GM20431 (cell line): ENCODE data around the gene CHPT1.
"Not testable (repeated sequence)": the region's sequence is repeated elsewhere in the genome, so short reads cannot be mapped to it uniquely, and the experiment has no call there.

Experiments
- in situ Hi-C: fragments of 300-500 bp; cut with MseI, MboI; formaldehyde crosslinking; loops from one replicate; pipeline ENCODE4 v1.15.0; 2020; ENCODE audit warnings: low sequenced_read_pairs; ENCODE audit not compliant: unreplicated experiment

CHPT1 gene

GRCh38 chr12:101714877-101715444, 17.5 kb downstream of the CHPT1 start:
- in situ Hi-C loops = no loop called here

- in situ Hi-C loops = no loop called here
Observed at GRCh38 chr12:101719566-101719965, 22.1 kb downstream of the CHPT1 start.

DNA sequence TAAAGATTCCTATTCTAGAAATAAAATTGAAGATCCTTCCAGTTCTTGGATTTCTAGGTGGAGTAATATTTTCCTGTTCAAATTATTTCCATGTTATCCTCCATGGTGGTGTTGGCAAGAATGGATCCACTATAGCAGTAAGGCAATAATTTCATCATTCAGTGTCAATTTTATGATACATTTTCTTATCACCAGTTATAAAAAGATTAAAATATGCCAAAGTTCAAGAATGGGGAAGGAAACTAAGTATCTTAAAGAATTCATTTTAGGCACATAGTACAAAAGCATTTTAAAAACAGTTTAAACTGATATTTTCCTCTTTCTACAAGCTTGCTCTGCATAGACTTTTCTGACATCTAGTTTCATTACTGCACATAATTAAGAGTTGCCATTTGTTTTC, 22.7 kb downstream of the CHPT1 start:
- in situ Hi-C loops = no loop called here

DNA sequence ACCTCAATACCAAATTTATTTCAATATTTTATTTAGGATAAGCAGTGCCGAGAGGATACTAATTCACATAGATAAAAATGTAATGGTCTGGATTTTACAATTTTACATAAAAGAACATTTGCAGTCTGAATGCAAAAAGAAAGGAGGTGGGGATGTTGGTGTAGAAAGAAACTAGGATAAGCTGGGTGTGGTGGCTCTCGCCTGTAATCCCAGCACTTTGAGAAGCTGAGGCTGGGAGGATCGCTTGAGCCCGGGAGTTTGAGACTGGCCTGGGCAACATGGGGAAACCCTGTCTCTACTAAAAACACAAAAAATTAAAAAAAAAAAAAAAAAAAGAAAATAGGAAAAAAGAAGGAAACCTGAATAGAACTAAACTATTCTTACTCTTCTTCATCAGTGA, 25.0 kb downstream of the CHPT1 start:
- in situ Hi-C loops = no loop called here

DNA sequence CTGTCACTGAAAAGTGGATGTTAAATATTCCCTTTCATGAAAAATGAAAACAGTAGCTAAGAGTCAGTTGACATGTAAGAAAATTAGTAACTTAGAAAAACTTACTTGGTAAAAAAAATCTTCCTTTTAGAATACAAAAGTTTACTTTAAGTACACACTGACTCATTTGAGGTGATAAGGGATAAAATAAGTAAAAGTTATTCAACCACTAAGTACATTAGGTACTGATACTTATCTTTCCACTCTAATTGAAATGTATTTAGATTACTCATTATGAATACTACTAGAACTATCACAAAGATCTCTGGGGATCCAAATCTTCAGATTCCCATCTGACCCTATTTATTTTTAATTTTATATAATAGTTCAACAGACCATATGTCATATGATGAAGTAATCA, 29.7 kb downstream of the CHPT1 start:
- in situ Hi-C loops = no loop called here

GRCh38 chr12:101729842-101730241, 32.4 kb downstream of the CHPT1 start:
- in situ Hi-C loops = no loop called here

DNA sequence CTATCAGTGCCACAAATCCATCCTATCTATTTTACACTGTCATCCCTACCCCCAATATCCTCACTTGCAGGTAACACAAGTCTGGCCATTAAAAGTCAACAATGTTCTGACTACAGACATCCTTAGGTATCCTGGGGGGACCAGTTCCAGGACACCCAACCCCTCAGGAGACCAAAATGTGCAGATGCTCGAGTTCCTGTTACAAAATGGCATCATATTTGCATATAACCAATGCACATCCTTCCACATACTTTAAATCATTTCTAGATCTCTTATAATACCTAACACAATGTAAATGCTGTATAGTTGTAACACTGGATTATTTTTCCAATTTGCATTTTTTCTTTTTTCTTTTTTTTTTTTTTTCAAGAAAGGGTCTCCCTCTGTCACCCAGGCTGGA, 34.9 kb downstream of the CHPT1 start:
- in situ Hi-C loops = no loop called here

DNA sequence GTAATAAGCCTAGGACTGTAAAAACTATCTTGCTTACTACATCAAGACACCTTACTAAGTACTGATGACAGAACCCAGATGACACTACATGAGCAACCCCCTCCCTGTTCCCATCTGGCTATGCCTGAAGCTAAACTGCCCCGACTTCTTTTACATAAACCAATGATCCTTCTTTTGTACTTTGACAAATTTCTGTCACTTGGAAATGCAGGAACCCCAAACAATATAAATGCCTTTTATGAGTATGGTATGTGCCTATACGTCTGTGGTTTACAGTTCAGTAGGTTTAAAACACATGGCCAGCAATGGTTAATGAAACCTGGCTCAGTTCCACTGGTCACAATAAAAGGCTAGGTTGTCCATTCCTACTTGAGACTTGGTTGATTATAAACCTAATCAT, 35.7 kb downstream of the CHPT1 start:
- in situ Hi-C loops = no loop called here

DNA sequence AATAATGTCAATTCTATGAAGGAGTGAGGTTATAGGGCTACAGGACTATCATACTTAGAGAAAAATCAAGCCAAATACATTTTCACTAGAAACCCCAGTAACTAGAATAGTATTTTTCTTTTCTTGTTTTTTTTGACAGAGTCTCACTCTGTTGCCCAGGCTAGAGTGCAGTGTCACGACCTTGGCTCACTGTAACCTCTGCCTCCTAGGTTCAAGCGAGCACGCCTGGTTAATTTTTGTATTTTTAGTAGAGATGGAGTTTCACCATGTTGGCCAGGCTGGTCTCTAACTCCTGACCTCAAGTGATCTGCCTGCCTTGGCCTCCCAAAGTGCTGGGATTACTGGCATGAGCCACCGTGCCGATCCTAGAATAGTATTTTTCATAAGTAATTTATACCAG, 37.0 kb downstream of the CHPT1 start:
- in situ Hi-C loops = not testable (repeated sequence)

DNA sequence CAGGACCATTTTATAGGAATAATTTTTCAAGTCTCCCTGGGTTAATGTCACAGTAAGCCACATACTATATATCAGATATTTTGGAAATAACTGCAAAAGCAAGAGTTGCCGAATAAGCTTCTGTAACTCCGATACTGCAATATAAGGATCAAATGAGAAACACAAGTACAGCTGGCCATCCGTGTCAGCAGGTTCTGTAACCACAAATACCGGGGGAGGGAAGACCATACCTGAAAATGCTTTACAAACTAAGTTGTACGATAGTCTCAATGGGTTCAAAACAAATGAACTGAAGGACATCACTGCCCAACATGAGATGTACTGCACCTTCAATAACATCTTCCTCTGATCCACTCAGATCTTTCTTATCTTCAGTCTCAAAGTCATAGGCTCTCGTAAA, 40.0 kb downstream of the CHPT1 start:
- in situ Hi-C loops = no loop called here

DNA sequence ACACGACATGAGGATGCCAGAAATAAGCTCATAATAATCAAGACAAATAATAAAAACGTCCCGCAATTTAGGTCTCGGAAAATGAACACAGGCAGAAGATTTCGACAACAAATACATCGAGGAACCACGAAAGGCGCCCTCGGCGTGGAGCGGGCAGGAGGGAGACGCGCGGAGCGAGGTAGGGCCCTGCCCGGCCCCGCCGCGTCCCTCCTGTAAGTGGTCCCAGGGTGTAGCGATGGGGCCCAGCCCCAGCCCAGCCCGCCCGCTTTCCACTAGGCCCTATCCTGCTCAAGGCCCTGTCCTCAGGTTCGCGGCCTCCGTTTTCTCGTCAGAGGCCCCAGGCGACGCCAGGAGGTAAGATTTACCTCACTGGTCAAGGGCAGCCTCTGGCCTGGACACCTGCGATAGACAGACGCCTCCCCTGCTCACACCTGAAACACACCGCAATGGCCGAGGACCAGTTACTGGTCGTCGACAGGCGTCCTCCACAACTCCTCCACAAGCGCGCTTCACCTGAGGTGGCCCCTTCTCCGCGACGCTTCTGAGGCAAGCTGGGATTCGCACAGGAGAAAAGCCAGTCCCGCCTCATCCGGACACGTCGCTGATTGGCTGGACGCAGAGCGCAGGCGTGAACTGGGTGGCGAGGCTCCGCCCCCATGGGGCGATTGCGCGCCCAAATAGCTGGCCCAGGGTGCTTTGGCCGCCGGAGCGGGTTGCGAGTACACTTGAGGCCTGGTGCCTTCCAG, 41.7 kb downstream of the CHPT1 start, which contains the start of gene SYCP3:
TSS of gene SYCP3 (minus strand) at position 543 of the 746 bp plus-strand sequence. CDS start 1,527 bp downstream, outside the sequence.
- in situ Hi-C loops = no loop called here

- in situ Hi-C loops = no loop called here
Observed at GRCh38 chr12:101740566-101740965, 43.1 kb downstream of the CHPT1 start.

GRCh38 chr12:101740980-101741379, 43.5 kb downstream of the CHPT1 start:
- in situ Hi-C loops = no loop called here

DNA sequence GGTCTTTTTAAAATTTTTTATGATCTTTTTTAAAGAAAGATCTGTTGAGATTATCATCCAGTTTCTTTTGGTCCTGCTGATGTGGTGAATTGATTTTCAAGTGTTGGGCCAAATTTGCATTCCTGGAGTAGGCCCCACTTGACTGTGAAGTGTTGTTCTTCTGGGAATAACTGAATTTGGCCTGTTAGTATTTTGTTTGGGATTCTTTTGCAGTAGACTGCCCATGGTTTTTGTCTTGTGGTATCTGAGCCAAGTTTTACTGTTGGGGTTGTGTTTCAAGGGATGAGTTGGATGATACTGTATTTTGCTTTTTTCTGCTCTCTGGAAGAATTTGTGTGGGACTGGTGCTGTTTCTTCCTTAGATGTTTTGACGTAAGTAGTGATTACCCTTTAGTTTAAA, 45.8 kb downstream of the CHPT1 start:
- in situ Hi-C loops = no loop called here

DNA sequence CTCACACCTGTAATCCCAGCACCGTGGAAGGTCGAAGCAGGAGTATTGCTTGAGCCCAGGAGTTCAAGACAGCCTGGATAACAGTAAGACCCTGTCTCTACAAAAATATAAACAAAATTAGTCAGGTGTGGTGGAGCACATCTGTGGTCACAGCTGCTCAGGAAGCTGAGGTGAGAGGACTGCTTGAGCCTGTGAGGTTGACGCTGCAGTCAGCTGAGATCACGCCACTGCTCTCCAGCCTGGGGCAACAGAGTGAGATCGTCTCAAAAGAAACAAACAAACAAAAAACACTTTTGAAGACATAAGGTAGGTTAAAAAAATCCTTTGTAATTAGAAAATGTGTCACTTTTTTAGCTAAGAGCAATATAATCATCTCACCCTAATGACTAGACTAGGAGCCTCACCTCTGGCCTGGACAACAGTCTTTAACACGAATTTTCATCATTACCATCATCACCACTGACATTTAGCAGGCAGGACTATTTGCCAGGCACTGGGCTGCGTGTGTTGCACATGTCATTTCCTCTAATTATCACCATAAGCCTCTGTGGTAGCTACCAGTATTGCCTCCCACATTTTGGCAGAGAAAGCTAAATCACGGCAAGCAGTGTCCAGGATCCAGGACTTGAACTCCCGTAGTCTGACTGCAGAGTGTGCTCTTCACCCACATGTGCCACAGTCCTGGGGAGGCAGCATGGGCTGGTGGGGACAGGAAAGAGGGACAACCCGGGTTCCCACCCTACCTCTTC, 46.5 kb downstream of the CHPT1 start:
- in situ Hi-C loops = no loop called here

- in situ Hi-C loops = no loop called here
Observed at GRCh38 chr12:101745481-101745880, 48.0 kb downstream of the CHPT1 start.

GRCh38 chr12:101746196-101746595, 48.8 kb downstream of the CHPT1 start:
- in situ Hi-C loops = no loop called here

DNA sequence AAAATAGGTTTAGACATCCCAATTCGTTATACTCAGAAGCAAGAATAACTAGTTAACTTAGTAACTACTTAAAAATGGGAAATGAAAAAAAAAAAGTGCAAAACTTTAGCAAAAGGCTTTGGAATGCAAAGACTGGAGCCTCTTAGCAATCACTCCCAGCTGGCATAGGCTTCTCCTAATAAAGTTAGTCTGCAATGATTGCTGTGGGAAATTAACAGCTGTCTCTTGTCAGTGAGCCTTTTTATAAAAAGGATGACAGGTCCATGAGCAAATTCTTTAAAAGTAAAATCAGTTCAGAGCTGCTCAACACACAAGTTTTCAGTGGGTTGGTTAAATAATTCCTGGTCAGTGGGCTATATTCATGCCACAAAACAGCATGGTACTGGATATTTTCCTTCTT, 49.2 kb downstream of the CHPT1 start:
- in situ Hi-C loops = no loop called here

DNA sequence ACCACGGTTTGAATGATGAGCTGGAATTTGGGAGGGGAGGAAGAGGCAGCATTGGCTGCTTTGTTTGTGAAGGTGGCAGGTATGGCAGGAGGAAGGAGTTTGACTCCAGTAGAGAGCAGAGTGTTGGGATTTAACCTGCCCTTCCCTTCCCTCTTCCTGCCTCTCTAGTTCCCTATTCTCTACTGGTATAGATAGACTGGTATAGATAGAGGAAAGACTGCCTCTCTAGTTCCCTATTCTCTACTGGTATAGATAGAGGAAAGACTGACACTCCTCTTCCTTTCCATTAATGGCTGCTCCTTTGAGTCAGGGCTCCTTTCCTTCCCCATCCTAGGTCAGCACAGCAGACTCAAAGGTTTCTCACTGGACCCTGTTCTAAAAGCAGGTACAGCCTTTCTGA, 50.3 kb downstream of the CHPT1 start:
- in situ Hi-C loops = no loop called here

GRCh38 chr12:101748907-101749306, 51.5 kb downstream of the CHPT1 start:
- in situ Hi-C loops = no loop called here

GRCh38 chr12:101749657-101750056, 52.2 kb downstream of the CHPT1 start:
- in situ Hi-C loops = loop anchor here (10.0 kb wide), 1 partner anchor 325 kb away; no protein-coding TSS in a partner anchor
